Measurements from ENCODE around the gene SLC27A5. TPM values are rescaled to one million over a fixed set of nuclear protein-coding genes. Genes with fewer than 3 reads are reported as not detected.

The SLC27A5 gene
- total and polyA plus RNA-seq, 2 donors (not counting 3 experiments of a cell fraction or from before 2014, with no cell fraction given): 7.1 to 16.0 TPM

- no TSS peak for BruUV-seq (replicated peaks)
- H3K9ac ChIP-seq (replicated peaks; ENCODE audit: extremely low read depth, insufficient read depth, low read length): no peak overlapping the region
- POLR2A ChIA-PET: interaction anchor here (1.0 to 1.6 kb wide), 2 partner anchors 29 to 61 kb away, joined by 4 to 6 read pairs; partner anchors contain the start of gene TRIM28
These were observed 2.8 kb upstream of the SLC27A5 start for GRCh38 chr19:58514564-58515022.

More at GRCh38 chr19:58514564-58515022, 2.8 kb upstream of the SLC27A5 start:
- TF ChIP-seq POLR2A (IDR thresholded peaks at IDR 0.05; ENCODE audit: low read depth, low read length): no peak
- TF ChIP-seq CTCF (IDR thresholded peaks at IDR 0.05; ENCODE audit: extremely low read depth in 1 of 2, insufficient read depth in 1 of 2, low read depth in 1 of 2, low read length in 2 of 2): no peak
- TF ChIP-seq POLR2AphosphoS5 (IDR thresholded peaks at IDR 0.05; ENCODE audit: insufficient read depth, low read depth, low read length): no peak
- TF ChIP-seq, protein P1, sequence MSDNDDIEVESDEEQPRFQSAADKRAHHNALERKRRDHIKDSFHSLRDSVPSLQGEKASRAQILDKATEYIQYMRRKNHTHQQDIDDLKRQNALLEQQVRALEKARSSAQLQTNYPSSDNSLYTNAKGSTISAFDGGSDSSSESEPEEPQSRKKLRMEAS (IDR thresholded peaks at IDR 0.05; ENCODE audit: insufficient read depth, insufficient read length): no peak
- no peak for TF ChIP-seq MYC (IDR thresholded peaks at IDR 0.05; ENCODE audit: low read depth, low read length)
- Histone ChIP-seq H2AFZ (ENCODE audit: low read depth, low read length) (no peak overlapping the region), H3K27ac (ENCODE audit: insufficient read depth, low read depth, low read length) (no peak overlapping the region), H4K20me1 (replicated peaks; ENCODE audit: control insufficient read depth, extremely low read depth, insufficient read depth, low read length) (no peaks in the 10 kb centered on the region), H3K4me3 (replicated peaks in 1 of 3; ENCODE audit: insufficient read depth in 1 of 3, low read depth in 1 of 3, low read length in 3 of 3) (peak overlapping the region in 2 of 3 experiments; percentile 8 to 27), H3K9me3 (replicated peaks; ENCODE audit: control insufficient read depth, insufficient read depth, low read length) (no peaks in the 10 kb centered on the region), H3K27me3 (ENCODE audit: control insufficient read depth in 2 of 2, insufficient read depth in 2 of 2, low read length in 2 of 2) (no peaks in the 10 kb centered on the region), H3K9me1 (replicated peaks; ENCODE audit: control insufficient read depth, extremely low read depth, insufficient read depth, low read length) (no peaks in the 10 kb centered on the region), H3K4me2 (ENCODE audit: insufficient read depth, low read length) (peak overlapping the region; percentile 48), H3K36me3 (ENCODE audit: control insufficient read depth in 2 of 2, extremely low read depth in 1 of 2, insufficient read depth in 2 of 2, low read length in 2 of 2) (peaks cover 0 to 11% of the 10 kb centered on the region in 2 experiments), H3K79me2 (ENCODE audit: control insufficient read depth, insufficient read depth, low read length) (peaks cover 36% of the 10 kb centered on the region), H3K4me1 (ENCODE audit: control insufficient read depth, extremely low read depth, insufficient read depth, low read length) (peaks cover 12% of the 10 kb centered on the region)
- no peak for DNase-seq (ENCODE audit: low read depth, low spot score)
- dilution Hi-C loops (cut with MboI; ENCODE audit: extremely low pct_ligation_motif_present, low sequenced_read_pairs) (no loop called here), intact Hi-C loops (cut with micrococcal nuclease) (loop anchor here (1.0 kb wide), 1 partner anchor 67 kb away; no protein-coding TSS in a partner anchor)
- FAIRE-seq: no peak
- CTCF ChIA-PET: interaction anchor here (0.7 to 2.7 kb wide), 29 partner anchors 9 to 286 kb away, joined by 3 to 42 read pairs (median 5); partner anchors contain the start of genes CHMP2A, TRIM28, UBE2M and ZNF497

All from endothelial cell of umbilical vein (primary cell).